SK-N-SH treated with all-trans-retinoic acid at 6 μM for 48 hours (cell line): ENCODE data around the gene ABLIM1.

Experiments
- ATAC-seq: fragments of 200-7000 bp; cut with Tn5 transposase; 3 replicates; pipeline ENCODE4 v1.9.1; 2020; ENCODE audit warnings: mild to moderate bottlenecking, moderate library complexity
- ARNTL ChIP-seq: fragments of 450-650 bp; formaldehyde crosslinking; IDR thresholded peaks from 2 replicates; pipeline ENCODE4 v1.5.0; 2020; ENCODE audit warnings: low read depth, mild to moderate bottlenecking, moderate library complexity, borderline replicate concordance
- BACH2 ChIP-seq: fragments of 250-450 bp; sonication (Bioruptor Pico); IDR thresholded peaks from 2 replicates; pipeline ENCODE4 v1.9.0; 2021; ENCODE audit warnings: mild to moderate bottlenecking, borderline replicate concordance
- ESRRG ChIP-seq: fragments of 250-450 bp; sonication (Bioruptor Pico); IDR thresholded peaks from 2 replicates; pipeline ENCODE4 v1.6.1; 2021; ENCODE audit warnings: mild to moderate bottlenecking
- GLIS3 ChIP-seq: fragments of 250-450 bp; sonication (Bioruptor Pico); IDR thresholded peaks from 2 replicates; pipeline ENCODE4 v1.5.0; 2020; ENCODE audit warnings: mild to moderate bottlenecking, moderate library complexity
- ISL1 ChIP-seq: fragments of 250-450 bp; sonication (Bioruptor Pico); IDR thresholded peaks from 2 replicates; pipeline ENCODE4 v2.1.2; 2022; ENCODE audit warnings: mild to moderate bottlenecking, moderate library complexity
- OSR1 ChIP-seq: fragments of 250-450 bp; sonication (Bioruptor Pico); IDR thresholded peaks from 2 replicates; pipeline ENCODE4 v1.8.0; 2022; ENCODE audit warnings: moderate library complexity, mild to moderate bottlenecking, inconsistent platforms
- PPARA ChIP-seq: fragments of 250-450 bp; sonication (Bioruptor Pico); IDR thresholded peaks from 2 replicates; pipeline ENCODE4 v1.5.0; 2020; ENCODE audit warnings: mild to moderate bottlenecking, borderline replicate concordance
- RARB ChIP-seq: fragments of 250-450 bp; sonication (Bioruptor Pico); IDR thresholded peaks from 2 replicates; pipeline ENCODE4 v1.8.0; 2021; ENCODE audit warnings: mild to moderate bottlenecking, moderate library complexity
- SNAI2 ChIP-seq: fragments of 250-450 bp; sonication (Bioruptor Pico); IDR thresholded peaks from 2 replicates; pipeline ENCODE4 v1.5.0; 2020; ENCODE audit warnings: mild to moderate bottlenecking, moderate library complexity
- TCF4 ChIP-seq: fragments of 250-450 bp; sonication (Bioruptor Pico); IDR thresholded peaks from 2 replicates; pipeline ENCODE4 v1.8.0; 2021; ENCODE audit warnings: mild to moderate bottlenecking, moderate library complexity, borderline replicate concordance
- ZC3H10 ChIP-seq: fragments of 250-450 bp; sonication (Bioruptor Pico); IDR thresholded peaks from 2 replicates; pipeline ENCODE4 v1.5.1; 2021; ENCODE audit warnings: mild to moderate bottlenecking, moderate library complexity
- ZFP3 ChIP-seq: fragments of 250-450 bp; sonication (Bioruptor Pico); IDR thresholded peaks from 2 replicates; pipeline ENCODE4 v1.5.0; 2020; ENCODE audit warnings: mild to moderate bottlenecking, moderate library complexity
- ZFP30 ChIP-seq: fragments of 450-650 bp; formaldehyde crosslinking; IDR thresholded peaks from 2 replicates; pipeline ENCODE4 v1.5.0; 2022; ENCODE audit warnings: mild to moderate bottlenecking, moderate library complexity
- ZNF70 ChIP-seq: fragments of 450-650 bp; formaldehyde crosslinking; IDR thresholded peaks from 2 replicates; pipeline ENCODE4 v1.5.0; 2020; ENCODE audit warnings: mild to moderate bottlenecking, moderate library complexity
- ZNF8 ChIP-seq: fragments of 450-650 bp; formaldehyde crosslinking; IDR thresholded peaks from 2 replicates; pipeline ENCODE4 v1.5.0; 2020; ENCODE audit warnings: mild to moderate bottlenecking, moderate library complexity
- TF ChIP-seq, protein P1 (sequence below): fragments of 250-450 bp; sonication (Bioruptor Pico); IDR thresholded peaks from 2 replicates; pipeline ENCODE4 v1.5.1; 2021; ENCODE audit warnings: mild to moderate bottlenecking, moderate library complexity
- TF ChIP-seq, protein P2 (sequence below): fragments of 250-450 bp; sonication (Bioruptor Pico); IDR thresholded peaks from 2 replicates; pipeline ENCODE4 v1.5.1; 2020; ENCODE audit warnings: low read depth, mild to moderate bottlenecking, moderate library complexity
- TF ChIP-seq, protein P3 (sequence below): fragments of 250-450 bp; sonication (Bioruptor Pico); IDR thresholded peaks from 2 replicates; pipeline ENCODE4 v1.5.0; 2020; ENCODE audit warnings: mild to moderate bottlenecking, moderate library complexity
- TF ChIP-seq, protein P4 (sequence below): fragments of 250-450 bp; sonication (Bioruptor Pico); IDR thresholded peaks from 2 replicates; pipeline ENCODE4 v1.8.0; 2020; ENCODE audit warnings: mild to moderate bottlenecking, moderate library complexity, borderline replicate concordance
- TF ChIP-seq, protein P5 (sequence below): fragments of 250-450 bp; sonication (Bioruptor Pico); IDR thresholded peaks from 2 replicates; pipeline ENCODE4 v1.8.0; 2021; ENCODE audit warnings: low read depth, mild to moderate bottlenecking, moderate library complexity, borderline replicate concordance

The ABLIM1 gene

DNA sequence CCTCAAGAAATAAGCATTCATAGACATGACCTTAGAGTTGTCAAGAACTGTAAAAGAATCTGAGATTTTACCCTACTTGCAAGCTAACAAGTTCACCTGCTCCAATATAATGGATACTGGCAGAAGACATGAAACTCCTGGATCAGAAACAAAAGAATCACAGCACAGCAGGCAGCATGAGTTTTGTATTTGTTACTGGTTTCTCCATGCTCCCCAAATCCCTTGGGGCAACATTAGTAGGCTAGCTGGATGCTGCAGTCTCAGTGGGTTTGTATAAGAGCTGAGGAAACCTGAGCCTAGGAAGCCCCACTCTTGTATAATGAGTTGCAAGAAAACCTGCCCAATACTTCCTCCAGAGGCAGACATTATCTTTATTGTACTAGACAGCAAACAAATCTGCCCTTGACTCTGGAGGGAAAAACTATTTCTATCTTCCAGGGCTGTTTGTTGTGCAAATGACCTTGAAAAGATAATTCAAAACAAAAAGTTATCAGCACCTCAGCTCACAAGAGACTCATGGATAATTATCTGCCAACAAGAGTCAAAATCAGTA is 64.8 kb downstream of the ABLIM1 start:
- ATAC-seq: no peak
- TF ChIP-seq, protein P1, sequence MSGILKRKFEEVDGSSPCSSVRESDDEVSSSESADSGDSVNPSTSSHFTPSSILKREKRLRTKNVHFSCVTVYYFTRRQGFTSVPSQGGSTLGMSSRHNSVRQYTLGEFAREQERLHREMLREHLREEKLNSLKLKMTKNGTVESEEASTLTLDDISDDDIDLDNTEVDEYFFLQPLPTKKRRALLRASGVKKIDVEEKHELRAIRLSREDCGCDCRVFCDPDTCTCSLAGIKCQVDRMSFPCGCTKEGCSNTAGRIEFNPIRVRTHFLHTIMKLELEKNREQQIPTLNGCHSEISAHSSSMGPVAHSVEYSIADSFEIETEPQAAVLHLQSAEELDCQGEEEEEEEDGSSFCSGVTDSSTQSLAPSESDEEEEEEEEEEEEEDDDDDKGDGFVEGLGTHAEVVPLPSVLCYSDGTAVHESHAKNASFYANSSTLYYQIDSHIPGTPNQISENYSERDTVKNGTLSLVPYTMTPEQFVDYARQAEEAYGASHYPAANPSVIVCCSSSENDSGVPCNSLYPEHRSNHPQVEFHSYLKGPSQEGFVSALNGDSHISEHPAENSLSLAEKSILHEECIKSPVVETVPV (CRISPR knock-in tag): no peak
- TF ChIP-seq BACH2: no peak
- TF ChIP-seq, all 23 proteins: peak for 0

DNA sequence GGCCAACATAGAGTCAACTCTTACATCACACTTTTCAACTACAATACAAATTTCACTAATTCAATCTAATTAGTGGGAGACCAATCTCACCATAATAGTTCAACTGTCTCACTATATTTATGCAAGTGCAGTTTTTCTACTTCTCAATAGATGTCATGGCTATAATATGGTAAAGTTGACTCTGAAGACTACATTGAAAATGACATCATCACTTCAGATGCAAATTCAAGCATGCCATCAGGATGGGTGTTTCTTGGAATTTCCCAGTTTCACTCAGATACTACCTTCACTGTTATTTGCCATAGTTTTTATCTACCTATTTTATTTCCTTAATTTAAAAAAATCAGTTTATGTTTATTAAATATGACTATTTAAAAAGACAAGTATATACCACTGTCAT is 67.1 kb downstream of the ABLIM1 start:
- no peak for ATAC-seq
- TF ChIP-seq BACH2: no peak
- no peak for TF ChIP-seq ZFP30 (CRISPR knock-in tag)
- TF ChIP-seq ZNF8 (CRISPR knock-in tag): no peak
- TF ChIP-seq, protein P2, sequence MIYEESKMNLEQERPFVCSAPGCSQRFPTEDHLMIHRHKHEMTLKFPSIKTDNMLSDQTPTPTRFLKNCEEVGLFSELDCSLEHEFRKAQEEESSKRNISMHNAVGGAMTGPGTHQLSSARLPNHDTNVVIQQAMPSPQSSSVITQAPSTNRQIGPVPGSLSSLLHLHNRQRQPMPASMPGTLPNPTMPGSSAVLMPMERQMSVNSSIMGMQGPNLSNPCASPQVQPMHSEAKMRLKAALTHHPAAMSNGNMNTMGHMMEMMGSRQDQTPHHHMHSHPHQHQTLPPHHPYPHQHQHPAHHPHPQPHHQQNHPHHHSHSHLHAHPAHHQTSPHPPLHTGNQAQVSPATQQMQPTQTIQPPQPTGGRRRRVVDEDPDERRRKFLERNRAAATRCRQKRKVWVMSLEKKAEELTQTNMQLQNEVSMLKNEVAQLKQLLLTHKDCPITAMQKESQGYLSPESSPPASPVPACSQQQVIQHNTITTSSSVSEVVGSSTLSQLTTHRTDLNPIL (CRISPR knock-in tag): no peak
- TF ChIP-seq, protein P3, sequence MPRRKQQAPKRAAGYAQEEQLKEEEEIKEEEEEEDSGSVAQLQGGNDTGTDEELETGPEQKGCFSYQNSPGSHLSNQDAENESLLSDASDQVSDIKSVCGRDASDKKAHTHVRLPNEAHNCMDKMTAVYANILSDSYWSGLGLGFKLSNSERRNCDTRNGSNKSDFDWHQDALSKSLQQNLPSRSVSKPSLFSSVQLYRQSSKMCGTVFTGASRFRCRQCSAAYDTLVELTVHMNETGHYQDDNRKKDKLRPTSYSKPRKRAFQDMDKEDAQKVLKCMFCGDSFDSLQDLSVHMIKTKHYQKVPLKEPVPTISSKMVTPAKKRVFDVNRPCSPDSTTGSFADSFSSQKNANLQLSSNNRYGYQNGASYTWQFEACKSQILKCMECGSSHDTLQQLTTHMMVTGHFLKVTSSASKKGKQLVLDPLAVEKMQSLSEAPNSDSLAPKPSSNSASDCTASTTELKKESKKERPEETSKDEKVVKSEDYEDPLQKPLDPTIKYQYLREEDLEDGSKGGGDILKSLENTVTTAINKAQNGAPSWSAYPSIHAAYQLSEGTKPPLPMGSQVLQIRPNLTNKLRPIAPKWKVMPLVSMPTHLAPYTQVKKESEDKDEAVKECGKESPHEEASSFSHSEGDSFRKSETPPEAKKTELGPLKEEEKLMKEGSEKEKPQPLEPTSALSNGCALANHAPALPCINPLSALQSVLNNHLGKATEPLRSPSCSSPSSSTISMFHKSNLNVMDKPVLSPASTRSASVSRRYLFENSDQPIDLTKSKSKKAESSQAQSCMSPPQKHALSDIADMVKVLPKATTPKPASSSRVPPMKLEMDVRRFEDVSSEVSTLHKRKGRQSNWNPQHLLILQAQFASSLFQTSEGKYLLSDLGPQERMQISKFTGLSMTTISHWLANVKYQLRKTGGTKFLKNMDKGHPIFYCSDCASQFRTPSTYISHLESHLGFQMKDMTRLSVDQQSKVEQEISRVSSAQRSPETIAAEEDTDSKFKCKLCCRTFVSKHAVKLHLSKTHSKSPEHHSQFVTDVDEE (CRISPR knock-in tag): no peak
- TF ChIP-seq ESRRG (CRISPR knock-in tag): no peak
- no peak for TF ChIP-seq SNAI2 (CRISPR knock-in tag)
- TF ChIP-seq GLIS3 (CRISPR knock-in tag): no peak
- no peak for TF ChIP-seq ZFP3 (CRISPR knock-in tag)
- no peak for TF ChIP-seq TCF4
- TF ChIP-seq ISL1 (CRISPR knock-in tag): no peak
- TF ChIP-seq, protein P1 (CRISPR knock-in tag): no peak
- no peak for TF ChIP-seq ZC3H10 (CRISPR knock-in tag)
- TF ChIP-seq, protein P4, sequence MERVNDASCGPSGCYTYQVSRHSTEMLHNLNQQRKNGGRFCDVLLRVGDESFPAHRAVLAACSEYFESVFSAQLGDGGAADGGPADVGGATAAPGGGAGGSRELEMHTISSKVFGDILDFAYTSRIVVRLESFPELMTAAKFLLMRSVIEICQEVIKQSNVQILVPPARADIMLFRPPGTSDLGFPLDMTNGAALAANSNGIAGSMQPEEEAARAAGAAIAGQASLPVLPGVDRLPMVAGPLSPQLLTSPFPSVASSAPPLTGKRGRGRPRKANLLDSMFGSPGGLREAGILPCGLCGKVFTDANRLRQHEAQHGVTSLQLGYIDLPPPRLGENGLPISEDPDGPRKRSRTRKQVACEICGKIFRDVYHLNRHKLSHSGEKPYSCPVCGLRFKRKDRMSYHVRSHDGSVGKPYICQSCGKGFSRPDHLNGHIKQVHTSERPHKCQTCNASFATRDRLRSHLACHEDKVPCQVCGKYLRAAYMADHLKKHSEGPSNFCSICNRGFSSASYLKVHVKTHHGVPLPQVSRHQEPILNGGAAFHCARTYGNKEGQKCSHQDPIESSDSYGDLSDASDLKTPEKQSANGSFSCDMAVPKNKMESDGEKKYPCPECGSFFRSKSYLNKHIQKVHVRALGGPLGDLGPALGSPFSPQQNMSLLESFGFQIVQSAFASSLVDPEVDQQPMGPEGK: no peak
- TF ChIP-seq PPARA (CRISPR knock-in tag): no peak
- TF ChIP-seq ZNF70 (CRISPR knock-in tag): no peak
- TF ChIP-seq OSR1 (CRISPR knock-in tag): no peak
- TF ChIP-seq, protein P5, sequence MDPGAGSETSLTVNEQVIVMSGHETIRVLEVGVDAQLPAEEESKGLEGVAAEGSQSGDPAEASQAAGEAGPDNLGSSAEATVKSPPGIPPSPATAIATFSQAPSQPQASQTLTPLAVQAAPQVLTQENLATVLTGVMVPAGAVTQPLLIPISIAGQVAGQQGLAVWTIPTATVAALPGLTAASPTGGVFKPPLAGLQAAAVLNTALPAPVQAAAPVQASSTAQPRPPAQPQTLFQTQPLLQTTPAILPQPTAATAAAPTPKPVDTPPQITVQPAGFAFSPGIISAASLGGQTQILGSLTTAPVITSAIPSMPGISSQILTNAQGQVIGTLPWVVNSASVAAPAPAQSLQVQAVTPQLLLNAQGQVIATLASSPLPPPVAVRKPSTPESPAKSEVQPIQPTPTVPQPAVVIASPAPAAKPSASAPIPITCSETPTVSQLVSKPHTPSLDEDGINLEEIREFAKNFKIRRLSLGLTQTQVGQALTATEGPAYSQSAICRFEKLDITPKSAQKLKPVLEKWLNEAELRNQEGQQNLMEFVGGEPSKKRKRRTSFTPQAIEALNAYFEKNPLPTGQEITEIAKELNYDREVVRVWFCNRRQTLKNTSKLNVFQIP (CRISPR knock-in tag): no peak
- TF ChIP-seq RARB (CRISPR knock-in tag): no peak

DNA sequence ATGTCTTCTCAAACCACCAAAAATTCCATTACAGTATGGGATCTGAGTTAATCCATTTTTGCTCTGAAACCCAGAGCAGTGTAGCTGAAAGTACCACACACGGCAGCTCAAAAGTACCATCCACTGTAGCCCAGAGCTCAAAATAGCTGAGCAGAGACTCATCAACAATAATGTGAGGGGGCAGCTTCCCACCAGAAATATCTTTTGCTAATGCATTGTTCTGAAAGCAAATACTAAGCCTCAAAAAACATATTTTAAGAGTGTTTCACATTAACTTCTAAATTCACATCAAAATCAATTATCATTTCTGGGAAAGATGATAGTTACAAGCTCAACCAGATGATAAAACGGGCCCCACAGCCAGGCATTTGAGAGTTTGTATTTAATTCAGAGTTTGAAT is 73.7 kb downstream of the ABLIM1 start:
- TF ChIP-seq ARNTL: no peak
- TF ChIP-seq ISL1 (CRISPR knock-in tag): peak; percentile 84
- ATAC-seq: peak; percentile 100
